HepG2 (cell line): ENCODE data around the gene FUNDC1. TPM values are rescaled to one million over a fixed set of nuclear protein-coding genes. Genes with fewer than 3 reads are reported as not detected.

Source experiments
- ATAC-seq: fragments of 200-7000 bp; cut with Tn5 transposase; 3 replicates; pipeline ENCODE4 v1.9.1; 2020; ENCODE audit warnings: mild to moderate bottlenecking, moderate library complexity
- BruUV-seq: library from RNA; stranded (reverse); fragments of 400-500 nt; replicated peaks from 2 replicates; lab custom pipeline; 2021; lab: Mats Ljungman, UMichigan
- CTCF ChIA-PET: fragments of 300-600 bp; formaldehyde crosslinking; extraction: SDS; loops from one replicate; lab custom pipeline; 2021; ENCODE audit warnings: low total read pairs, inconsistent platforms, low intra/inter-chr PET ratio; lab: Yijun Ruan, JAX
- POLR2A ChIA-PET: fragments of 350-600 bp; sonication (Branson Sonifier 250); formaldehyde crosslinking; loops from one replicate; lab custom pipeline; 2020; ENCODE audit warnings: antibody characterized with exemption, inconsistent platforms; lab: Yijun Ruan, JAX
- DNase-seq: peaks from one replicate; pipeline ENCODE4 v3.0.0-alpha.2; 2015; ENCODE audit warnings: low spot score
- FAIRE-seq: peaks from 3 replicates; lab custom pipeline; 2011; peaks lifted over from hg19 to GRCh38; lab: Jason Lieb, UNC
- H2AFZ ChIP-seq: one replicate; pipeline ENCODE4 v1.6.1; 2011; ENCODE audit warnings: low read length, inconsistent platforms
- H3K27ac ChIP-seq: fragments of 300-600 bp; 3 replicates; pipeline ENCODE4 v1.8.0; 2011; ENCODE audit warnings: mixed run types, mild to moderate bottlenecking, mixed read lengths, low read length, inconsistent platforms; ENCODE audit not compliant: insufficient read depth; ENCODE audit errors: extremely low read length
- H3K27me3 ChIP-seq, 2 experiments: fragments of 200-600 bp in 1 of 2; 2 replicates in 1 of 2; 3 replicates in 1 of 2; pipeline versions ENCODE4 v1.6.0 to v1.8.0; 2011; ENCODE audit warnings: low read length in 2 of 2, mild to moderate bottlenecking in 2 of 2, moderate library complexity in 2 of 2, inconsistent platforms in 1 of 2; ENCODE audit not compliant: insufficient read depth in 2 of 2, control insufficient read depth in 1 of 2
- H3K36me3 ChIP-seq, 2 experiments: fragments of 200-600 bp in 1 of 2; replicated peaks in 1 of 2; 2 replicates in 1 of 2; 3 replicates in 1 of 2; pipeline versions ENCODE4 v1.5.1 to v1.8.0; 2011; ENCODE audit warnings: low read length in 2 of 2, inconsistent platforms in 1 of 2; ENCODE audit not compliant: insufficient read depth in 2 of 2, control insufficient read depth in 1 of 2
- H3K4me1 ChIP-seq: 2 replicates; pipeline ENCODE4 v1.5.1; 2012; ENCODE audit warnings: low read length, inconsistent platforms; ENCODE audit not compliant: insufficient read depth
- H3K4me2 ChIP-seq: 2 replicates; pipeline ENCODE4 v1.6.0; 2011; ENCODE audit warnings: low read depth, low read length, inconsistent platforms
- H3K4me3 ChIP-seq, 3 experiments: fragments of 200-600 bp in 1 of 3; sonication (generic), shearing (Covaris generic) in 1 of 3; replicated peaks in 1 of 3; 2 replicates each; pipeline ENCODE4 v1.5.1; 2011 to 2016; ENCODE audit warnings: low read length in 3 of 3, inconsistent platforms in 2 of 3, low read depth in 2 of 3, mild to moderate bottlenecking in 2 of 3, control low read depth in 1 of 3, mixed read lengths in 1 of 3; ENCODE audit not compliant: insufficient read depth in 1 of 3
- H3K79me2 ChIP-seq: one replicate; pipeline ENCODE4 v1.6.1; 2011; ENCODE audit warnings: low read length, inconsistent platforms; ENCODE audit not compliant: insufficient read depth
- H3K9ac ChIP-seq: 2 replicates; pipeline ENCODE4 v1.6.0; 2011; ENCODE audit warnings: mild to moderate bottlenecking, low read depth, low read length, inconsistent platforms; ENCODE audit not compliant: insufficient read depth
- H3K9me3 ChIP-seq: 2 replicates; pipeline ENCODE4 v1.5.1; 2012; ENCODE audit warnings: mild to moderate bottlenecking, low read length
- H4K20me1 ChIP-seq: 2 replicates; pipeline ENCODE4 v1.6.0; 2011; ENCODE audit warnings: inconsistent platforms, mild to moderate bottlenecking, low read length, moderate library complexity; ENCODE audit not compliant: insufficient read depth
- ETV6 ChIP-seq: sonication (generic); formaldehyde crosslinking; conservative IDR thresholded peaks from 2 replicates; pipeline ENCODE4 v1.4.0; 2020; ENCODE audit warnings: missing genetic modification reagents
- HNRNPLL ChIP-seq: fragments of 200-400 bp; formaldehyde crosslinking; IDR thresholded peaks from 2 replicates; pipeline ENCODE4 v1.6.1; 2017; ENCODE audit warnings: mild to moderate bottlenecking, low read depth, low read length; ENCODE audit not compliant: poor library complexity, severe bottlenecking
- MED1 ChIP-seq: sonication (generic); formaldehyde crosslinking; IDR thresholded peaks from 2 replicates; pipeline ENCODE4 v1.4.0; 2020; ENCODE audit warnings: missing genetic modification reagents
- NFIB ChIP-seq: sonication (generic); formaldehyde crosslinking; IDR thresholded peaks from 2 replicates; pipeline ENCODE4 v1.9.0; 2021; ENCODE audit warnings: missing genetic modification reagents, mild to moderate bottlenecking, borderline replicate concordance
- SOX13 ChIP-seq, 3 experiments: fragments of 450-650 bp in 1 of 3; sonication (generic) in 1 of 3; formaldehyde crosslinking in 1 of 3; IDR thresholded peaks in 2 of 3; conservative IDR thresholded peaks in 1 of 3; 2 replicates each; pipeline versions ENCODE4 v1.5.0 to v1.6.1; 2016 to 2020; ENCODE audit warnings: antibody characterized with exemption in 1 of 3, mild to moderate bottlenecking in 1 of 3, missing compliant biosample characterization in 1 of 3, missing genetic modification reagents in 1 of 3, moderate library complexity in 1 of 3
- TAF15 ChIP-seq: fragments of 200-400 bp; formaldehyde crosslinking; IDR thresholded peaks from one replicate; pipeline ENCODE4 v1.6.1; 2018; ENCODE audit warnings: mild to moderate bottlenecking, low read depth, low read length; ENCODE audit not compliant: poor library complexity, severe bottlenecking
- ZKSCAN1 ChIP-seq: fragments of 150-350 bp; IDR thresholded peaks from 2 replicates; pipeline ENCODE4 v1.6.1; 2014; ENCODE audit warnings: low read length
- ZNF263 ChIP-seq: sonication (generic); formaldehyde crosslinking; IDR thresholded peaks from 2 replicates; pipeline ENCODE4 v1.4.0; 2020; ENCODE audit warnings: missing genetic modification reagents
- ZNF484 ChIP-seq: sonication (generic); formaldehyde crosslinking; IDR thresholded peaks from 2 replicates; pipeline ENCODE4 v1.5.1; 2020; ENCODE audit warnings: mild to moderate bottlenecking, low read depth, missing genetic modification reagents, borderline replicate concordance
- ZNF550 ChIP-seq: sonication (generic); formaldehyde crosslinking; IDR thresholded peaks from 2 replicates; pipeline ENCODE4 v1.4.0; 2020; ENCODE audit warnings: mild to moderate bottlenecking, missing genetic modification reagents, borderline replicate concordance
- ZNF792 ChIP-seq: IDR thresholded peaks from 2 replicates; pipeline ENCODE4 v1.6.1; 2016
- WGBS: methylation state at CpG from one replicate; pipeline ENCODE4 v1.1.6; 2017; ENCODE audit warnings: low lambda C conversion rate; 5-methylcytosine and 5-hydroxymethylcytosine counted together
- in situ Hi-C: cut with HindIII; loops from 2 replicates; pipeline ENCODE4 v1.10.0; 2017; ENCODE audit warnings: low pct_unique_long_range_greater_than_20kb; ENCODE audit not compliant: extremely low pct_ligation_motif_present
- intact Hi-C: fragments of 100-400 bp; cut with micrococcal nuclease; formaldehyde crosslinking; loops from one replicate; pipeline ENCODE4 v1.10.0; 2022; ENCODE audit not compliant: unreplicated experiment
- polyA plus RNA-seq, 8 experiments: library from polyadenylated mRNA; depleted of rRNA in 3 of 8; stranded (reverse) in 7 of 8; unstranded in 1 of 8; fragments of >200 nt; fragmentation: Illumina TruSeq in 4 of 8; extraction: Trizol in 4 of 8; gene quantifications; 2 replicates each; pipeline versions ENCODE4 v1.2.1 to v1.2.3, GENCODE V29; 2011 to 2016; ENCODE audit warnings: low read depth in 4 of 8, missing spikeins in 1 of 8, mixed read lengths in 1 of 8; ENCODE audit not compliant: insufficient read depth in 1 of 8
- total RNA-seq, 5 experiments: library from RNA; depleted of rRNA; stranded (reverse); fragments of >200 nt; fragmentation: Illumina TruSeq; extraction: Trizol; gene quantifications; 2 replicates each; pipeline ENCODE4 v1.2.3, GENCODE V29; 2016; ENCODE audit warnings: low read depth in 1 of 5
- TF ChIP-seq, protein P1 (sequence below): IDR thresholded peaks from 2 replicates; pipeline ENCODE4 v1.6.1; 2016; ENCODE audit warnings: mild to moderate bottlenecking, missing biosample characterization, missing genetic modification reagents
- TF ChIP-seq, protein P2 (sequence below): sonication (generic); formaldehyde crosslinking; conservative IDR thresholded peaks from 2 replicates; pipeline ENCODE4 v1.8.0; 2022; ENCODE audit warnings: missing genetic modification reagents
- TF ChIP-seq, protein P3 (sequence below): sonication (generic); formaldehyde crosslinking; IDR thresholded peaks from 2 replicates; pipeline ENCODE4 v1.4.0; 2020; ENCODE audit warnings: missing genetic modification reagents
- TF ChIP-seq, protein P4 (sequence below): sonication (generic); formaldehyde crosslinking; IDR thresholded peaks from 2 replicates; pipeline ENCODE4 v1.5.0; 2020; ENCODE audit warnings: mild to moderate bottlenecking, missing genetic modification reagents

FUNDC1 gene
- total and polyA plus RNA-seq, 2 of the 13 experiments (the other 11 are each of a cell fraction or from before 2014, with no cell fraction given), result 11.9 to 13.9 TPM

DNA sequence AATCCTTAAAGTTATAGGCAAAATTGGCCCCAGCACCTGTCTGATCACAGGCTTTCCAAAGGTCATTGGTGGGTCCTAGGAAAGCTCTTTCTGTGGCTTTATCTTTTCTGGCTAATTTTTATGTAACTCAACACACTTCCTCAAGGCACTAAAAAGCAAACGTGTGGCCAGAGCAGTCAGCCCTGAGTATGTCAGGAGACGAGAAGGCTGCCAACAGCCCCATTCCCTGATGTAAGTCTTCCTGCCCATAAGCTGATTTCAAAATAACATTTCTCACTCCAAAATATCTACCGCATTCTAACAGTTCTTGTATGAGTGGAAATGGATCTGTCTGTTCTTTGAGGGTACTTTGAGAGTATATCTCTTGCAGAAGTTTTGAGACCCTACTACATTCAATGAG is 25.5 kb upstream of the FUNDC1 start:
- Histone ChIP-seq H3K4me3 (no peak overlapping the region), H4K20me1 (no peaks in the 10 kb centered on the region), H3K27me3 (no peaks in the 10 kb centered on the region), H3K9me3 (no peaks in the 10 kb centered on the region; the same call in 1 of the 2 replicates), H2AFZ (no peak overlapping the region), H3K9ac (no peak overlapping the region), H3K4me1 (no peaks in the 10 kb centered on the region), H3K36me3 (no peaks in the 10 kb centered on the region), H3K79me2 (no peaks in the 10 kb centered on the region), H3K4me2 (no peak overlapping the region), H3K27ac (no peak overlapping the region)
- DNase-seq (no peak), ATAC-seq (no peak), FAIRE-seq (no peak)
- POLR2A ChIA-PET, result no interaction called here
- BruUV-seq, result no TSS peak
- 21% methylated on average over 3 of the region's 3 CpGs for WGBS
- intact Hi-C loops, result no loop called here
- CTCF ChIA-PET, result no interaction called here
- in situ Hi-C loops, result no loop called here
- TF ChIP-seq ZNF484, result no peak
- TF ChIP-seq ZKSCAN1, result no peak
- no peak for TF ChIP-seq ETV6 (CRISPR knock-in tag)
- TF ChIP-seq, protein P1, sequence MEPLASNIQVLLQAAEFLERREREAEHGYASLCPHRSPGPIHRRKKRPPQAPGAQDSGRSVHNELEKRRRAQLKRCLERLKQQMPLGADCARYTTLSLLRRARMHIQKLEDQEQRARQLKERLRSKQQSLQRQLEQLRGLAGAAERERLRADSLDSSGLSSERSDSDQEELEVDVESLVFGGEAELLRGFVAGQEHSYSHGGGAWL (CRISPR knock-in tag), result no peak
- TF ChIP-seq, protein P2, sequence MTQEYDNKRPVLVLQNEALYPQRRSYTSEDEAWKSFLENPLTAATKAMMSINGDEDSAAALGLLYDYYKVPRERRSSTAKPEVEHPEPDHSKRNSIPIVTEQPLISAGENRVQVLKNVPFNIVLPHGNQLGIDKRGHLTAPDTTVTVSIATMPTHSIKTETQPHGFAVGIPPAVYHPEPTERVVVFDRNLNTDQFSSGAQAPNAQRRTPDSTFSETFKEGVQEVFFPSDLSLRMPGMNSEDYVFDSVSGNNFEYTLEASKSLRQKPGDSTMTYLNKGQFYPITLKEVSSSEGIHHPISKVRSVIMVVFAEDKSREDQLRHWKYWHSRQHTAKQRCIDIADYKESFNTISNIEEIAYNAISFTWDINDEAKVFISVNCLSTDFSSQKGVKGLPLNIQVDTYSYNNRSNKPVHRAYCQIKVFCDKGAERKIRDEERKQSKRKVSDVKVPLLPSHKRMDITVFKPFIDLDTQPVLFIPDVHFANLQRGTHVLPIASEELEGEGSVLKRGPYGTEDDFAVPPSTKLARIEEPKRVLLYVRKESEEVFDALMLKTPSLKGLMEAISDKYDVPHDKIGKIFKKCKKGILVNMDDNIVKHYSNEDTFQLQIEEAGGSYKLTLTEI, result no peak
- no peak for TF ChIP-seq TAF15
- TF ChIP-seq NFIB, result no peak
- no peak for TF ChIP-seq ZNF263 (CRISPR knock-in tag)
- TF ChIP-seq ZNF550 (CRISPR knock-in tag), result no peak
- no peak for TF ChIP-seq SOX13 (IDR thresholded peaks at IDR 0.05)
- no peak for TF ChIP-seq SOX13 (CRISPR knock-in tag; conservative IDR thresholded peaks at IDR 0.05 in 1 of 2, IDR thresholded peaks at IDR 0.05 in 1 of 2)
- TF ChIP-seq MED1 (CRISPR knock-in tag), result no peak
- no peak for TF ChIP-seq HNRNPLL
- no peak for TF ChIP-seq ZNF792
- TF ChIP-seq, protein P3, sequence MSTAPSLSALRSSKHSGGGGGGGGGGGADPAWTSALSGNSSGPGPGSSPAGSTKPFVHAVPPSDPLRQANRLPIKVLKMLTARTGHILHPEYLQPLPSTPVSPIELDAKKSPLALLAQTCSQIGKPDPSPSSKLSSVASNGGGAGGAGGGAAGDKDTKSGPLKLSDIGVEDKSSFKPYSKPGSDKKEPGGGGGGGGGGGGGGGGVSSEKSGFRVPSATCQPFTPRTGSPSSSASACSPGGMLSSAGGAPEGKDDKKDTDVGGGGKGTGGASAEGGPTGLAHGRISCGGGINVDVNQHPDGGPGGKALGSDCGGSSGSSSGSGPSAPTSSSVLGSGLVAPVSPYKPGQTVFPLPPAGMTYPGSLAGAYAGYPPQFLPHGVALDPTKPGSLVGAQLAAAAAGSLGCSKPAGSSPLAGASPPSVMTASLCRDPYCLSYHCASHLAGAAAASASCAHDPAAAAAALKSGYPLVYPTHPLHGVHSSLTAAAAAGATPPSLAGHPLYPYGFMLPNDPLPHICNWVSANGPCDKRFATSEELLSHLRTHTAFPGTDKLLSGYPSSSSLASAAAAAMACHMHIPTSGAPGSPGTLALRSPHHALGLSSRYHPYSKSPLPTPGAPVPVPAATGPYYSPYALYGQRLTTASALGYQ (CRISPR knock-in tag), result no peak
- TF ChIP-seq, protein P4, sequence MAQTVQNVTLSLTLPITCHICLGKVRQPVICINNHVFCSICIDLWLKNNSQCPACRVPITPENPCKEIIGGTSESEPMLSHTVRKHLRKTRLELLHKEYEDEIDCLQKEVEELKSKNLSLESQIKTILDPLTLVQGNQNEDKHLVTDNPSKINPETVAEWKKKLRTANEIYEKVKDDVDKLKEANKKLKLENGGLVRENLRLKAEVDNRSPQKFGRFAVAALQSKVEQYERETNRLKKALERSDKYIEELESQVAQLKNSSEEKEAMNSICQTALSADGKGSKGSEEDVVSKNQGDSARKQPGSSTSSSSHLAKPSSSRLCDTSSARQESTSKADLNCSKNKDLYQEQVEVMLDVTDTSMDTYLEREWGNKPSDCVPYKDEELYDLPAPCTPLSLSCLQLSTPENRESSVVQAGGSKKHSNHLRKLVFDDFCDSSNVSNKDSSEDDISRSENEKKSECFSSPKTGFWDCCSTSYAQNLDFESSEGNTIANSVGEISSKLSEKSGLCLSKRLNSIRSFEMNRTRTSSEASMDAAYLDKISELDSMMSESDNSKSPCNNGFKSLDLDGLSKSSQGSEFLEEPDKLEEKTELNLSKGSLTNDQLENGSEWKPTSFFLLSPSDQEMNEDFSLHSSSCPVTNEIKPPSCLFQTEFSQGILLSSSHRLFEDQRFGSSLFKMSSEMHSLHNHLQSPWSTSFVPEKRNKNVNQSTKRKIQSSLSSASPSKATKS (CRISPR knock-in tag), result no peak
